Duodenal mucosa (tissue), 2 donors: ENCODE results near the gene ZNF143.

ENCODE experiments used
- H3K27ac ChIP-seq: one replicate; pipeline ENCODE4 v1.7.0; 2013; ENCODE audit warnings: low read depth, low read length
- H3K27me3 ChIP-seq, 2 donors: one replicate each; pipeline ENCODE4 v1.7.0; 2013; ENCODE audit warnings: low read length in 2 of 2, control low read depth in 1 of 2; ENCODE audit not compliant: insufficient read depth in 2 of 2, control insufficient read depth in 1 of 2
- H3K36me3 ChIP-seq, 2 donors: one replicate each; pipeline ENCODE4 v1.7.0; 2013; ENCODE audit warnings: low read length in 2 of 2, control low read depth in 1 of 2; ENCODE audit not compliant: insufficient read depth in 2 of 2, control insufficient read depth in 1 of 2
- H3K4me1 ChIP-seq, 2 donors: one replicate each; pipeline ENCODE4 v1.7.0; 2013; ENCODE audit warnings: low read length in 2 of 2, control low read depth in 1 of 2; ENCODE audit not compliant: insufficient read depth in 2 of 2, control insufficient read depth in 1 of 2
- H3K4me3 ChIP-seq, 2 donors: one replicate each; pipeline ENCODE4 v1.7.0; 2013; ENCODE audit warnings: low read length in 2 of 2, low read depth in 1 of 2
- H3K9ac ChIP-seq, 2 donors: one replicate each; pipeline ENCODE4 v1.7.0; 2013; ENCODE audit warnings: low read length in 2 of 2, low read depth in 1 of 2
- H3K9me3 ChIP-seq, 2 donors: one replicate each; pipeline ENCODE4 v1.7.0; 2013; ENCODE audit warnings: low read length in 2 of 2, control low read depth in 1 of 2; ENCODE audit not compliant: control insufficient read depth in 1 of 2

The ZNF143 gene

DNA sequence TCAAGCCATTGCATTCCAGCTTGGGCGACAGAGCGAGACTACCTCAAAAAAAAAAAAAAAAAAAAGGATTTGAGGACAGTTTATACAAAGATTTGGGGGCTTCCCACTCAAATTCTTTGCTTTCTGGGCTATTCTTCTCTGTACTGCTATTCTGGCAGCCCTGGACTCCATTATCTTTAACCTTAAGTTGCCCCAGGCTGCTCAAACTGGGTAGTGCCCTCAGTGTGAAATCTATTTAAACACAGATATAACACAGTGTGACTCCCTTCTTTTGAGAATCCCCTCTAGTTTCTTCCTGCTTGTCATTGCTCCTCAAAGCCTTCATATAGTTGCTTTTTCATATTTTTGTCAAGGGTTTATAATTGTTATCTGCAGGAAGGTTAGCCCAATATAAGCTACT lies 63.2 kb downstream of the ZNF143 start:
- no peak overlapping the region for H3K27ac ChIP-seq
- no peak overlapping the region for H3K4me3 ChIP-seq
- H3K9ac ChIP-seq = no peak overlapping the region
- H3K36me3 ChIP-seq = peaks cover 0 to 3% of the 10 kb centered on the region in 2 donors
- peaks cover 22 to 28% of the 10 kb centered on the region in 2 donors for H3K4me1 ChIP-seq
- H3K9me3 ChIP-seq = no peaks in the 10 kb centered on the region
- H3K27me3 ChIP-seq = no peaks in the 10 kb centered on the region

DNA sequence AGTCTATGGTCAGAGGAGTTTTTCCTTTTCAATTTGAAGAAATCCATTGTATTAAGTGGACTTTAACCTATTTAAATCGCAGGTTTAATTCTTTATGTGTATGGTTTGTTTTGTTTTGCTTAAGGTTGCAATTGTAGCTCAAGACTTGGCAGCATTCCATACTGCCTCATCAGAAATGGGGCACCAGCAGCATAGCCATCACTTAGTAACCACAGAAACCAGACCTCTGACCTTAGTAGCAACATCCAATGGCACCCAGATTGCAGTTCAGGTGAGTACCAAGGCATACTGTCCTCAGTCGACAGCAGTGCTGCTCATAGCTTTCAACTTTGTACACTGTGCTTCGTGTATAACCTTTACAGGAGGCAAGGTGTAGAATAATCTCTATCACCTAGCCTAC lies 64.3 kb downstream of the ZNF143 start:
- Histone ChIP-seq H3K36me3 (no peaks in the 10 kb centered on the region), H3K4me1 (peaks cover 33 to 39% of the 10 kb centered on the region in 2 donors), H3K4me3 (no peak overlapping the region), H3K9ac (no peak overlapping the region), H3K27ac (no peak overlapping the region), H3K27me3 (no peaks in the 10 kb centered on the region), H3K9me3 (no peaks in the 10 kb centered on the region)

DNA sequence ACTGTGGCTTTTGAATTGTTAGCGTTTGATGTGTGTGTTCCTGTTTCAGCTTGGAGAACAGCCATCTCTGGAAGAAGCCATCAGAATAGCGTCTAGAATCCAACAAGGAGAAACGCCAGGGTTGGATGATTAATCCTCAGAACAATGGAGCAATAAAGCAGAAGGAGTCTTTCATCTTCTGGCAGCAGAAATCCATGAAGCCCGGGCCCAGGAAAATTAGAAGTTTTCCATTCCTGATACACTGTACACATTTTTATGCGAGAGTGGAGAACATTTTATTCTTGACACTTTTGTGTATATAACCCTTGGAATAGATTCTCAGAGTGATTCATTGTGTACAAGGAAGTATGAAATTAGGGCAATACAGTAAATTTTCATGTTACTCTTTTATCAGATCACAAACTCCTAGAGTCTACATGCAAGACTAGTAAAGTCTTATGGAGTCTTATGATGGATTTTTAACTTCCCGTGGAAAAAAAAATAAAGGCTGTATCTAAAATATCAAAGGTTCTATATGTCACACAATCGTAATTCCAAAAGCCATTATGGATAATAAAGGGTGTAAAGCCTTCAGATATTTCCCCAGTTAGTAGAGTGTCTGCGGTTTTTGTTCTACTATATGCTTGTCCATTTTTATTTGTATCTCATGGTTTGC lies 66.8 kb downstream of the ZNF143 start:
- Histone ChIP-seq H3K36me3 (no peaks in the 10 kb centered on the region), H3K4me3 (no peak overlapping the region), H3K9ac (no peak overlapping the region), H3K27me3 (no peaks in the 10 kb centered on the region), H3K27ac (no peak overlapping the region), H3K4me1 (peaks cover 47 to 52% of the 10 kb centered on the region in 2 donors), H3K9me3 (no peaks in the 10 kb centered on the region)

DNA sequence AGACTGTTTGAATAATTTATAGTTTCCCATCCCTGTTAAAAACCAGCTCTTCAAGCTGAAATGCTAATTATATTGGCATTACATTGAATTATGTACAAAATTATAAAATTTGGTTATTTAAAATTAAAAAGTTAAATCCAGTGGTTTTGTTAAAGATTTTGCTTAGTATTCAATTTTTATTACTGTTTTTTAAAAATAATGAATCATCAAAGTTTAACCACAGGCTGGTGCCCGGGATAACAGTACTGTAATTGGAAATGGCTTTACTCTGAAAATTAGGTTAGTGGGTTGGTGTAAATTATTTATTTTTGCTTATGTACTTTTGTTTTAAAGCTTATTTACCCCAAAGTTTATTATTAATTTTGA lies 67.3 kb downstream of the ZNF143 start:
- Histone ChIP-seq H3K9ac (no peak overlapping the region), H3K4me1 (peaks cover 47 to 52% of the 10 kb centered on the region in 2 donors)

DNA sequence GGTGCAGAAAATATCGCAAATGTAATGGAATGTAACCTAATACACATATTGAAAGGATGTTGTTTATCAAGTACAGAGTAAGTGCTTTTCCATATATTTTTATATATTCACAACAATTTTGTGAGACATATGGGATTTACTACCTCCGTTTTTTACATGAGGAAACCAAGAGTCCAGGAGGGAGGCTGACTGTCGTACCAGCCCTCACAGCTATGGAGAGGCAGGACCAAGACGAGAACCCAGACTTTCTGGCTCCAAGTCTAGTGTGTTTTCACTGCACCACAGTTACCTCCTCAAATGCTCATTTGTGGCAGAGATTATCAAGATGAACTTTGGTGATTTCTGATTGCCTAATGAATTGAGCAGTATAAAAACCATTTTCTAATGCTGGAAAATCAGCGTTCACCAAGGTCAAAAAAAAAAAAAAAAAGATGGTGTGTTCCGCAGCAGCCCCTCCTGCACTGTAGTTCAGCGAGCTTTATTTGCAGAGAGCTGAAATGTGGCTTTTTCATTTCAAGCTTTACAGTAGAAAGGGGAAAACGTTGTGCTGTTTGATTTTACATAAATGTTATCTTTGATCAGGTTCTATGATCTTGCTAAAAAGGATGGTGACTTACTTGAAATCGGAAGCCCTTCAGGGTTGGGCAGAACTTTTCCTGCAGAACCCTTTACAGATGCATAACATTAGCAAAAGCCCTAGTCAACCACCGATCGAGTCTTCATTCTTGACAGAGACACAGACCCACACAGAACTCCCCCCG lies 67.9 kb downstream of the ZNF143 start:
- no peak overlapping the region for H3K27ac ChIP-seq
- peak overlapping the region; percentile 0 to 20 for H3K9ac ChIP-seq
- no peaks in the 10 kb centered on the region for H3K36me3 ChIP-seq
- peak overlapping the region in 1 of 2 donors; percentile 29 for H3K4me3 ChIP-seq
- no peaks in the 10 kb centered on the region for H3K27me3 ChIP-seq
- no peaks in the 10 kb centered on the region for H3K9me3 ChIP-seq
- peaks cover 47 to 52% of the 10 kb centered on the region in 2 donors for H3K4me1 ChIP-seq

More for the DNA sequence above, 67.3 kb downstream of the ZNF143 start:
- no peaks in the 10 kb centered on the region for H3K36me3 ChIP-seq
- no peak overlapping the region for H3K4me3 ChIP-seq
- no peaks in the 10 kb centered on the region for H3K9me3 ChIP-seq
- no peak overlapping the region for H3K27ac ChIP-seq
- no peaks in the 10 kb centered on the region for H3K27me3 ChIP-seq

DNA sequence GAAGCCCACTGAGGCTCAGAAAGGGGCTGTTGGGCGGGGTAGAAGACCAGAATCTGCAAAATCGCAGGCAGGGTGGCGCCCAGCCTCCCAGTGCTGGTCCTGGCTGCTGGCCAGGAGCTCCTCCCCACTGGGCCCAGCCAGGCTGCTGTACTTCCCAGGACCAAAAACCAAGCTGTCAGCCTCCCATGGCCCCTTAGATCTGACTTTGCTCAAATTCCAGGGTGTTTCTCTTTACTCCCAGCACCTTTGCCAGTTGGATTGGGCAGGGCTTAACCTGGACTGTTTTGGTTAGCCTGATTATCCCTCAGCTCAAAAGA lies 68.5 kb downstream of the ZNF143 start:
- Histone ChIP-seq H3K9me3 (no peaks in the 10 kb centered on the region), H3K27me3 (no peaks in the 10 kb centered on the region), H3K27ac (no peak overlapping the region), H3K4me1 (peaks cover 47 to 52% of the 10 kb centered on the region in 2 donors), H3K4me3 (peak overlapping the region in 1 of 2 donors; percentile 29), H3K36me3 (no peaks in the 10 kb centered on the region), H3K9ac (peak overlapping the region; percentile 0 to 20)

DNA sequence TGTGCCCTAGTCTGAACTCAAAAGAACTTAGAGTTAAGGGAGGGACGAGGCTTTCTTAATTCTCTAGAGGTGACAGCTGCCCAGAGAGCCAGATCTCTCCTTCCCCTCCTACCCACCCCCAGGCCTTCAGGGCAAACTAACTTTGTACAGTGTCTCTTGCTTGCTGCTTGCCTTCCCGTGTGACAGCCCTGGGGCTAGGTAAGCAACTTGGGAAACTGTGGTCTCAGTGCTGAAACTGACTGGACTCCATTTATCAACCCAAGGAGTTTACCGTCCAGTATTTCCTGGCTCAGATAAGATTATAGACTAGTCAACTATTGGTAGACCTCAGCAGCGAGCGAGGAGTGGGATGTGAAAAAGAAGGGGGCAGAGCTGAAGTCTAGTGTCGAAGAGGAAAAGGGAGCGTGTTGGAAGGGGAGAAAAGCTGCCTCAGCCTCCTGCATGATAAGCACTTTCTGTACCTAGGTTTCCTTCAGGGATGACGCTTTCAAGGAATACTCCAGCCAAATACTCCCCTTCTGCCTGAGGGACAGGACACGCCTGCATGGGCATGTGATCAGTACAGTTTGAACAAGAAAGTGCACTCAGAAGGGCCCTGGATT lies 69.3 kb downstream of the ZNF143 start:
- Histone ChIP-seq H3K4me1 (peaks cover 41 to 44% of the 10 kb centered on the region in 2 donors), H3K27me3 (no peaks in the 10 kb centered on the region), H3K4me3 (no peak overlapping the region), H3K9ac (no peak overlapping the region), H3K27ac (no peak overlapping the region), H3K9me3 (no peaks in the 10 kb centered on the region), H3K36me3 (no peaks in the 10 kb centered on the region)

DNA sequence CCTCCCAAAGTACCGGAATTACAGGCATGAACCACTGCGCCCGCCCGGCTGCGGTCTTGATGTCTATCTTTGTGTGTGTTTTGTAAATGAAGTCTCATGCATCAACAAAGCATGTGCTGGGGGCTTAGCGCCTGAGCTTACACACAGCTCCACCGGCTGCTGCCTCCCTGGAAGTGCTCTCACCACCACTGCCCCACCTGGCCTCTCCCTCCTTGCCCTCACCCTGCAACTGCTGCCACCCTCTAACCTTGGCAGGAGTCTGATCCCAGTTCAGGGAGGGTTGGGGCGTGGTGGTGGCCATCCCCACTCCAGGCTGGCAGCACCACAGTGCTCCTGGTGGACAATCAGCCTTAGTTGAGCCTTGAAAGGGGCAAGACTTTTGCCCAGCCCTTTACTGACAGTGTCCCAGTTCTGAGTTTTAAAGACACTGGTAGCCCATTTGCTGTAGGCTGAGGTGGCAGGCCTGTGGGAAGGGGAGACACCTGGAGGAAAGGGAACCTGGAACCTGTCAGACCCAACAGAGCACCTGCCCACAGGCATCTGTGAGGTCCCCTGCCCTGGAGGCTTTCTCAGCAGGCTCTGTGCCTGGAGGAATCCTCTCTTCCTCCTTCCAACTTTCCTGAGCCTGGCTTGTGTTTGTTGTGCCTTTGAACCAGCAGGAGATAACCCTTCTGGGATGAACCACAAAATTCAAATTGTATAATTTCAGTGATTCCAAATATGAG lies 70.3 kb downstream of the ZNF143 start:
- H3K9me3 ChIP-seq = no peaks in the 10 kb centered on the region
- no peaks in the 10 kb centered on the region for H3K36me3 ChIP-seq
- no peaks in the 10 kb centered on the region for H3K27me3 ChIP-seq
- peaks cover 40 to 41% of the 10 kb centered on the region in 2 donors for H3K4me1 ChIP-seq
- no peak overlapping the region for H3K9ac ChIP-seq
- no peak overlapping the region for H3K4me3 ChIP-seq
- no peak overlapping the region for H3K27ac ChIP-seq

DNA sequence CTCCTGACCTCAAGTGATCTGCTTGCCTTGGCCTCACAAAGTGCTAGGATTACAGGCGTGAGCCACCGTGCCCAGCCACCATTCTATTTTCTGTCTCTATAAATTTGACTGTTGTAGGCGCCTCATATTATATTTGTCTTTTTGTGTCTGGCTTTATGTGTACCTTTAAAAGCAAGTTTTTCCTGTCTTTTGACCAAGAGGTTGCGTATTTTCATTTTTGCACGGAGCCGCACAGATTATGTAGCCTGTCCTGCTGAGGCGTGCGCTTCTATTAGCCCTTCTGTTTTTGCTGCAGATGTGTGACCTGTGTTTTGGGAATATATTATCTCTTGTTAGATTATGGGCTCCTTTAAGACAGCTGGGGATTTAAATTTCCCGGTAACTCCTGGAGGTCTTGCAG lies 72.2 kb downstream of the ZNF143 start:
- Histone ChIP-seq H3K4me1 (peaks cover 32 to 33% of the 10 kb centered on the region in 2 donors), H3K36me3 (no peaks in the 10 kb centered on the region), H3K9me3 (no peaks in the 10 kb centered on the region), H3K4me3 (no peak overlapping the region), H3K27ac (no peak overlapping the region), H3K27me3 (no peaks in the 10 kb centered on the region), H3K9ac (no peak overlapping the region)
